Ascending aorta (tissue), 2 donors: ENCODE results near the gene FAM81A. TPM values are rescaled to one million over a fixed set of nuclear protein-coding genes. Genes with fewer than 3 reads are reported as not detected.

Source experiments
- DNase-seq, 2 donors: peaks; one replicate each; pipeline ENCODE4 v3.0.0-alpha.2; 2019; ENCODE audit warnings: low spot score in 2 of 2
- H3K27ac ChIP-seq, 2 donors: fragments of 200-600 bp; sonication (generic); one replicate each; pipeline ENCODE4 v1.5.1; 2016 to 2017; ENCODE audit warnings: mild to moderate bottlenecking in 1 of 2
- H3K27me3 ChIP-seq: fragments of 200-600 bp; sonication (generic); one replicate; pipeline ENCODE4 v1.5.1; 2017
- H3K36me3 ChIP-seq, 2 donors: fragments of 200-600 bp; sonication (generic); one replicate each; pipeline ENCODE4 v1.5.1; 2016
- H3K4me1 ChIP-seq, 2 donors: fragments of 200-600 bp; sonication (generic); one replicate each; pipeline ENCODE4 v1.5.1; 2016 to 2017; ENCODE audit warnings: mild to moderate bottlenecking in 1 of 2
- H3K4me3 ChIP-seq, 2 donors: fragments of 200-600 bp; sonication (generic); one replicate each; pipeline ENCODE4 v1.5.1; 2016 to 2017; ENCODE audit warnings: mild to moderate bottlenecking in 1 of 2
- H3K9me3 ChIP-seq, 2 donors: fragments of 200-600 bp; sonication (generic); one replicate each; pipeline ENCODE4 v1.5.1; 2016
- CTCF ChIP-seq, 3 experiments: fragments of 200-600 bp in 2 of 3; fragments of 450-650 bp in 1 of 3; sonication (generic) in 2 of 3; IDR thresholded peaks; one replicate each; pipeline ENCODE4 v1.5.1; 2016 to 2019; ENCODE audit warnings: antibody characterized with exemption in 3 of 3, mild to moderate bottlenecking in 1 of 3, moderate library complexity in 1 of 3
- intact Hi-C: fragments of 100-400 bp; cut with DNase I; formaldehyde crosslinking; loops from one replicate; pipeline ENCODE4 v1.15.1; 2023
- total RNA-seq: library from RNA; depleted of rRNA; stranded (reverse); fragments of >200 nt; gene quantifications from one replicate; pipeline ENCODE4 v1.1.0, GENCODE V29; 2016

The FAM81A gene
- total RNA-seq, 1 donor from 2014 or later = not detected

DNA sequence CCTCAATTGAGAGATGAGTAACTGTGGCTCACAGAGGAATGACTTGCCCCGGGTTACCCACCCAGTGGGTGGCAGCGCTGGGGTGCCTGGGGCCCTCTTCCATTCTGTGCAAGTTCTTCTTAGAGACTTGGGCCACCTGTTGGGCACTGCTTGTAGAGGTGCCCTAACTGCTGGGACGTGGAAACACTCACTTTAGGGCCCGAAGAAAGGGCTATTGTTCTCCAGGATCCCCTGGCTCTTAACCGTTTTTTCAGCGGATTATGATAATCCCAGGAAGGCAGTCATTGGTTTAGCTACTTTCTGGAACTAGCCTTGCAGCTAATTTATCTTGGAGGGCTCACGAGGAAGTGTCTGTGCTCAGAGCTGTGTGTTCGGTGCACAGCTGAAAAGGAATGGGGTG lies 107.6 kb downstream of the FAM81A start:
- Histone ChIP-seq H3K4me1 (no peaks in the 10 kb centered on the region), H3K9me3 (no peaks in the 10 kb centered on the region), H3K27ac (no peak overlapping the region), H3K36me3 (no peaks in the 10 kb centered on the region), H3K27me3 (no peaks in the 10 kb centered on the region), H3K4me3 (no peak overlapping the region)
- intact Hi-C loops = no loop called here
- no peak for DNase-seq
- TF ChIP-seq CTCF (IDR thresholded peaks at IDR 0.05) = no peak

GRCh38 chr15:59548501-59549226 lies 110.7 kb downstream of the FAM81A start:
- H3K4me1 ChIP-seq = no peaks in the 10 kb centered on the region
- H3K27me3 ChIP-seq = no peaks in the 10 kb centered on the region
- no peak overlapping the region for H3K4me3 ChIP-seq
- intact Hi-C loops = no loop called here
- no peak for DNase-seq
- H3K36me3 ChIP-seq = no peaks in the 10 kb centered on the region
- H3K27ac ChIP-seq = no peak overlapping the region
- no peak for TF ChIP-seq CTCF (IDR thresholded peaks at IDR 0.05)
- no peaks in the 10 kb centered on the region for H3K9me3 ChIP-seq

DNA sequence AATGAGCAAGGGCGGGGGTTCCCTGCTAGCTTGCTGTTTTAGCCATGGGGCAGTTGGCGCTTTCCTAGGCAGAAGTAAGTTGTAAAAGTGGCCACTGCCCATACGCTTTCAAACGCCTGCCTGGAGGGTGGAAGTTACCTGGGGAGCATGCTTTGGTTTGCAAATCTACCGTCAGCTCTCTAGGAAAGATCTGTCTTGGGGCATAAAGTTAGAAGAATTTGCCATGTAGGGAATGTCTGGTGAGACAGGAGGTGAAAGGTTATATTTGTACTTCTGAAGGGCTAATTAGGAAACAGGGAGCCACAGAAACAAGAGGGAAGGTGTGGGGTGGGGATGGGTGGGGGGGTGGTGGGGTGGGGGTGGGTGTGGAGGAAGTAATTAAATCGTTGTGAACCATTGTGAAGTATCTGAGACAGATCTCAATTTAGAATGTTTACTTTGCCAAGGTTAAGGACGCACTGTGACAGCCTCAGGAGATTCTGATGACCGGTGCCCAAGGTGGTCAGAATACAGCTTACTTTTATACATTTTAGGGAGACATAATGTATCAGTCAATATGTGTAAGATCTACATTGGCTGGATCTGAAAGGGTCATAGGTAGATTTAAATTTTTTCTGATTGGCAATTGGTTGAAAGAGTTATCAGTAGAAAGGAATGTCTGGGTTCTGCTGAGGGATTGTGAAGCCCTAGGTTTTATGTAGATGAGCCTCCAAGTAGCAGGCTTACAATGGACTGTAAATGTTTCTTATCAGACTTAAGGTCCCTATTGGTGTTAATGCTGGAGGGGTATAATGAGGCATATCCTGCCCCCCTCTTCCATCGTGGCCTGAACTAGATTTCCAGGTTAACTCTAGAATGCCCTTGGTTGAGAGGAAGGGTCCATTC lies 111.6 kb downstream of the FAM81A start:
- Histone ChIP-seq H3K36me3 (no peaks in the 10 kb centered on the region), H3K27ac (no peak overlapping the region), H3K4me1 (no peaks in the 10 kb centered on the region), H3K9me3 (no peaks in the 10 kb centered on the region), H3K4me3 (no peak overlapping the region), H3K27me3 (no peaks in the 10 kb centered on the region)
- intact Hi-C loops = no loop called here
- TF ChIP-seq CTCF (IDR thresholded peaks at IDR 0.05) = no peak
- no peak for DNase-seq

GRCh38 chr15:59550530-59550929 lies 112.5 kb downstream of the FAM81A start:
- no peak for DNase-seq
- no peaks in the 10 kb centered on the region for H3K9me3 ChIP-seq
- H3K27ac ChIP-seq = no peak overlapping the region
- no peak overlapping the region for H3K4me3 ChIP-seq
- no peaks in the 10 kb centered on the region for H3K36me3 ChIP-seq
- no peak for TF ChIP-seq CTCF (IDR thresholded peaks at IDR 0.05)
- H3K27me3 ChIP-seq = no peaks in the 10 kb centered on the region
- intact Hi-C loops = no loop called here
- no peaks in the 10 kb centered on the region for H3K4me1 ChIP-seq

DNA sequence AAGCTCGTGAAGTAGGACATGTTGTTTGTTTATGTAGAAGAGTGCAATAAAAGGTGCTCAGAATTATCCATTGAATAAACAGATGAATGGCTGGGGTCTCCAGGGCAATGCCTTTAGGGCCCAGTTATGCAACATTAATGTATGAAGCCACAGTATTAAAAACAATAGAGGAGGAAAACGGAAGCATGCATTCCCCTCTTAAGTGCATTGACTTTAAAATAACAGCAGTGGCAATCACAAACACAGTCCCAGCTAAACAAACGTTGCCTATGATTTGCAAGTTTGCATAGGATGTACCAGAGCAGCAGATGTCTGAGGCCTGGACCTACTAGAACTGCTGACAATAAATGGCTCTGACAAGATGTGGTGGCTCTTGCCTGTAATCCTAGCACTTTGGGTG lies 113.0 kb downstream of the FAM81A start:
- Histone ChIP-seq H3K27ac (no peak overlapping the region), H3K4me3 (no peak overlapping the region), H3K9me3 (no peaks in the 10 kb centered on the region), H3K4me1 (no peaks in the 10 kb centered on the region), H3K27me3 (no peaks in the 10 kb centered on the region), H3K36me3 (no peaks in the 10 kb centered on the region)
- intact Hi-C loops = no loop called here
- no peak for TF ChIP-seq CTCF (IDR thresholded peaks at IDR 0.05)
- no peak for DNase-seq
